GM12892 (cell line): Measurements from ENCODE around the gene PTPN22.

ENCODE experiments used
- POLR2A ChIP-seq: IDR thresholded peaks from 2 replicates; pipeline ENCODE4 v1.6.1; 2011; ENCODE audit warnings: low read depth, low read length, control low read depth
- TAF1 ChIP-seq: IDR thresholded peaks from 2 replicates; pipeline ENCODE4 v1.6.1; 2011; ENCODE audit warnings: low read depth, mild to moderate bottlenecking, control low read depth, low read length, borderline replicate concordance

DNA sequence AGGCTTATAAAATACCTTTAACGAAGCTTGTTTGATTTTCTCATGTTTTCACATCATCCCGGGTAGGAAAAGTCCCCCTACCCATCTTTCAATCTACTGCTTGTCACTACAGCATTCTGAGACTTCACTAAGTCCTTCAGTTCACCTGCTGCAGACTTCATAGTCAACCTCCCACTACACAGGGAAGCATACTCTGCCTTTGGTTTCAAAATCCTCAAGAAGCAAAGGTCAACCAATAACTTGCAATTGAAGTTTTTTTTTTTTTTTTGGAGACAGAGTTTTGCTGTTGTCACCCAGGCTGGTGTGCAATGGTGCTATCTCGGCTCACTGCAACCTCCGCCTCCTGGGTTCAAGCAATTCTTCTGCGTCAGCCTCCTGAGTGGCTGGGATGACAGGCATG lies 4.7 kb upstream of the PTPN22 start:
- TF ChIP-seq POLR2A (no peak), TAF1 (no peak)
